Retinal pigment epithelial cell (primary cell): Measurements from ENCODE around the gene LRRC3C.

Experiments used
- DNase-seq: peaks from one replicate; pipeline ENCODE4 v3.0.0-alpha.2; 2010; ENCODE audit warnings: low read depth
- H3K4me3 ChIP-seq: 2 replicates; pipeline ENCODE4 v1.5.1; 2011; ENCODE audit warnings: mild to moderate bottlenecking, low read length, control low read depth, moderate library complexity
- TF ChIP-seq, protein P1 (sequence below): conservative IDR thresholded peaks from 2 replicates; pipeline ENCODE4 v1.5.1; 2011; ENCODE audit warnings: low read depth, low read length, control low read depth, inconsistent platforms

The LRRC3C gene

DNA sequence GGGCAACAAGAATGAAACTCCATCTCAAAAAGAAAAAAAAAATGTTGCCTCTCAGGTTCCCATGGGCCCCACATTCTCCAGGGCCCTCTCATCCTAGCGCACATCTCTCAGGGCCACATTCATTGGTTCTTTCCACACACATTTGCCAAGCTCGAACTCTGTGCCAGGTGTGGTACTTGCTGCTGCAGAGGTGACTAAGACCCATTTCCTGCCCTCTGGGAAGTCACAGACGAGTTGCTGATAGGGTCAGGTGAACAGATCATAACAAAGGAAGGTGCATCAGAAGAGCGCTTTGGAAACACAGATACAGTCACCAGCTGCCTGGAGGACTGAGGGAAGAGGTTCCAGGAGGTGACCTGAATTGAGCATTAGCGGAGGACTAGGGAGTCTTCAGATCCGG is 36.3 kb downstream of the LRRC3C start:
- DNase-seq: no peak
- no peak overlapping the region for H3K4me3 ChIP-seq
- TF ChIP-seq, protein P1, sequence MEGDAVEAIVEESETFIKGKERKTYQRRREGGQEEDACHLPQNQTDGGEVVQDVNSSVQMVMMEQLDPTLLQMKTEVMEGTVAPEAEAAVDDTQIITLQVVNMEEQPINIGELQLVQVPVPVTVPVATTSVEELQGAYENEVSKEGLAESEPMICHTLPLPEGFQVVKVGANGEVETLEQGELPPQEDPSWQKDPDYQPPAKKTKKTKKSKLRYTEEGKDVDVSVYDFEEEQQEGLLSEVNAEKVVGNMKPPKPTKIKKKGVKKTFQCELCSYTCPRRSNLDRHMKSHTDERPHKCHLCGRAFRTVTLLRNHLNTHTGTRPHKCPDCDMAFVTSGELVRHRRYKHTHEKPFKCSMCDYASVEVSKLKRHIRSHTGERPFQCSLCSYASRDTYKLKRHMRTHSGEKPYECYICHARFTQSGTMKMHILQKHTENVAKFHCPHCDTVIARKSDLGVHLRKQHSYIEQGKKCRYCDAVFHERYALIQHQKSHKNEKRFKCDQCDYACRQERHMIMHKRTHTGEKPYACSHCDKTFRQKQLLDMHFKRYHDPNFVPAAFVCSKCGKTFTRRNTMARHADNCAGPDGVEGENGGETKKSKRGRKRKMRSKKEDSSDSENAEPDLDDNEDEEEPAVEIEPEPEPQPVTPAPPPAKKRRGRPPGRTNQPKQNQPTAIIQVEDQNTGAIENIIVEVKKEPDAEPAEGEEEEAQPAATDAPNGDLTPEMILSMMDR: no peak

DNA sequence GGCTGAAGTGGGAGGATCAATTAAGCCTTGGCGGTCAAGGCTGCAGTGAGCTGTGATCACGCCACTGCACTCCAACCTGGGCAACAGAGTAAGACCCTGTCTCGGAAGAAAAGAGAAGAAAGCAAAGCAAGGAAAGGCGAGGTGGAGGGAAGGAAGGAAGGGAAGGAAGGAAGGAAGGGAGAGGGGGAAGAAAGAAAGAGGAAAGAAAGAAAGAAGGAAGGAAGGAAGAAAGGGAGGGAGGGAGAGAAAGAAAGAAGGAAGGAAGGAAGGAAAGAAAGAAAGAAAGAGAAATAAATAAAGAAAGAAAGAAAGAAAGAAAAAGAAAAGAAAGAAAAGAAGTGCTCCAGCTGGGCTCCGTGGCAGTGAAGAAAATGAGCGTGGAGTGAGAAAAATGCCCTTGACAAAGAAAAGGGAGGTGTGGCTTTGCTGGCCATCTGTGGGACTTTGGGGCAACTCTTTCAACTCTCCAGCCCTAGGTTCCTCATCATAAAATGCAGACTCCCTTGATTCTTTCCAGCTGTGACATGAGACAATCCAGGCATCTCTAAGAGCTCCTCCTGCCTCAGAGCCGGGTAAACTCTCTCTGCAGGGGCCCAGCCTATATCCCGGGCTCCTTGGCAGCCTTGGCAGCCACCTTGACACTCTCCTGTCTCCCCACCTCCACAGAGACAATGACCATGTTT is 37.6 kb downstream of the LRRC3C start:
- TF ChIP-seq, protein P1: no peak
- DNase-seq: no peak
- no peak overlapping the region for H3K4me3 ChIP-seq

DNA sequence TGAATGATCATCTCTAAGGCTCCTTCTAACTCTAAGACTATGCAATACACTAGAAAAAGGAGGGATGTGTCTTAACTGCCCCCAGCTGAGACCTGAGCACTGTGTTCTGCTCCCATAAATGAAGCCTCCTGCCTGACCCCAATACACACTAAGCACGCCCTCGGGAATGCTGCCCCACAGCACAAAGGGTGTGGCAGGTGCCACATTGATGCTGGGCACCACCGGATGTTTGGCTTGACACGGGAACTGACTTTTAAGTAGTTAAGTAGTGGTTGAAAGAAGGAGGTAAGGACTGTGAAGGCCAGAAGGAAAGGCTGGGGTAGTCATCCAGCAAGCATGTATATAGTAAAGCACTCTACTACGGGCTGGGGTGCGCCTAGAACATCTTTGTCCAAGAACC is 39.2 kb downstream of the LRRC3C start:
- TF ChIP-seq, protein P1: no peak
- no peak for DNase-seq
- H3K4me3 ChIP-seq: no peak overlapping the region

- TF ChIP-seq, protein P1: no peak
- H3K4me3 ChIP-seq: no peak overlapping the region
- no peak for DNase-seq
Measured at GRCh38 chr17:39968761-39969160, 41.2 kb downstream of the LRRC3C start.

DNA sequence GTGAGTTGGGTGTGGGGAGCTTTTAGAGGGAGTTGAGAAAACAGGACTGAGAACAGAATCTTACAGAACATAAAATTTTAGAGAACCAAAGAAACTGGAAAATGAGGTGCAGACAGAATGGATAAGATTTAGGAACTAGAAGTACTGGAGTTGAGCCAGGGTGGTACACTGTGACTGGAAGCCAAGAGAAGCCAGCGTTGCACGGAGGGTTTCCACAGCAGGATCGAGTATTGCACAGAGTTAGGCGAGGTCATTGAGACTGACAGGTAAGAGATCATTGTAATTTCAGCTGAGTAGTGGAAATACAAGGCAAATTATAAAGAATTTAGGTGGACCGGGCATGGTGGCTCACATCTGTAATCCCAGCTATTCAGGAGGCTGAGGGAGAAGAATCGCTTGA is 41.8 kb downstream of the LRRC3C start:
- TF ChIP-seq, protein P1: no peak
- no peak overlapping the region for H3K4me3 ChIP-seq
- no peak for DNase-seq

DNA sequence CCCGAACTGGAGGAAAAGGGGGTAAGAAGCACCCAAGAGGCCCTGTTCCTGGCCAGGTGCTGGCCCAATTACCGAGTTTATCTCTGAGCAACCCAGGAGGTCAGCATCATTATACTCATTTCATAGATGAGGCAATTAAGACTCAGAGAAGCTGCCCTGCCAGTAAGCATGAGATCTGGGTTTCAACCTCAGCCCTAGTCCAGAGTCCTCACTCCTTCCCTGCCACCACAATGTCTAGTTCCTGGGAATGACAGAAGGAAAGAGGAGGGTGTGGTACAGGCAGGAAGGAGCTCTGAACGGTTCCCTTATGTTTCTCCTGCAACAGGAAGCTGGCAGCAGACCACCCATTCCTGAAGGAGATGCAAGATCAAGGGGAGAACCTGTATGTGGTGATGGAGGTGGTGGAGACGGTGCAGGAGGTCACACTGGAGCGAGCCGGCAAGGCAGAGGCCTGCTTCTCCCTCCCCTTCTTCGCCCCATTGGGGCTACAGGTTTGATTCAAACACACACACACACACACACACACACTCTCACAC is 42.7 kb downstream of the LRRC3C start:
- DNase-seq: no peak
- no peak overlapping the region for H3K4me3 ChIP-seq
- TF ChIP-seq, protein P1: no peak

GRCh38 chr17:39971076-39971603 is 43.6 kb downstream of the LRRC3C start:
- no peak overlapping the region for H3K4me3 ChIP-seq
- TF ChIP-seq, protein P1: no peak
- DNase-seq: no peak
